H9 (cell line): Measurements from ENCODE around the gene TGM2. TPM values are rescaled to one million over a fixed set of nuclear protein-coding genes. Genes with fewer than 3 reads are reported as not detected.

Source experiments
- DNase-seq: peaks from one replicate; pipeline ENCODE4 v3.0.0-alpha.2; 2017
- H2AFZ ChIP-seq: one replicate; pipeline ENCODE4 v1.6.1; 2013; ENCODE audit warnings: mild to moderate bottlenecking, low read length, control low read depth, moderate library complexity
- H2AK5ac ChIP-seq: 2 replicates; pipeline ENCODE4 v1.6.1; 2013; ENCODE audit warnings: low read length, control low read depth, mixed read lengths; ENCODE audit not compliant: insufficient read length
- H2BK120ac ChIP-seq: one replicate; pipeline ENCODE4 v1.6.1; 2013; ENCODE audit warnings: low read depth, mild to moderate bottlenecking, low read length, control low read depth, inconsistent platforms; ENCODE audit not compliant: poor library complexity, severe bottlenecking
- H2BK12ac ChIP-seq: 2 replicates; pipeline ENCODE4 v1.6.1; 2013; ENCODE audit warnings: low read length, control low read depth, mixed read lengths, low read depth; ENCODE audit not compliant: insufficient read length
- H2BK15ac ChIP-seq: 2 replicates; pipeline ENCODE4 v1.6.1; 2013; ENCODE audit warnings: low read depth, low read length, control low read depth
- H2BK20ac ChIP-seq: one replicate; pipeline ENCODE4 v1.6.1; 2013; ENCODE audit warnings: low read depth, mild to moderate bottlenecking, low read length, control low read depth, inconsistent platforms; ENCODE audit not compliant: poor library complexity, severe bottlenecking
- H2BK5ac ChIP-seq: 2 replicates; pipeline ENCODE4 v1.6.1; 2013; ENCODE audit warnings: low read length, control low read depth, mixed read lengths; ENCODE audit not compliant: insufficient read length
- H3K14ac ChIP-seq: 2 replicates; pipeline ENCODE4 v1.6.1; 2013; ENCODE audit warnings: low read length, control low read depth; ENCODE audit not compliant: insufficient read depth
- H3K18ac ChIP-seq: 2 replicates; pipeline ENCODE4 v1.6.1; 2013; ENCODE audit warnings: low read depth, mild to moderate bottlenecking, mixed read lengths, low read length, control low read depth; ENCODE audit not compliant: insufficient read length
- H3K23ac ChIP-seq: 2 replicates; pipeline ENCODE4 v1.6.1; 2013; ENCODE audit warnings: low read length, control low read depth, mixed read lengths, low read depth; ENCODE audit not compliant: insufficient read length
- H3K23me2 ChIP-seq: 2 replicates; pipeline ENCODE4 v1.6.1; 2013; ENCODE audit warnings: low read depth, mild to moderate bottlenecking, mixed read lengths, low read length, control low read depth; ENCODE audit not compliant: insufficient read length, poor library complexity, severe bottlenecking
- H3K27ac ChIP-seq: 2 replicates; pipeline ENCODE4 v1.5.1; 2013; ENCODE audit warnings: low read length, control low read depth, mixed read lengths, low read depth; ENCODE audit not compliant: insufficient read length
- H3K27me3 ChIP-seq: 2 replicates; pipeline ENCODE4 v1.6.1; 2013; ENCODE audit warnings: low read length, control low read depth, inconsistent platforms; ENCODE audit not compliant: insufficient read depth
- H3K4ac ChIP-seq: 2 replicates; pipeline ENCODE4 v1.6.1; 2013; ENCODE audit warnings: low read depth, mild to moderate bottlenecking, control low read depth, inconsistent platforms, low read length, moderate library complexity
- H3K4me1 ChIP-seq: 2 replicates; pipeline ENCODE4 v1.6.1; 2013; ENCODE audit warnings: low read length, control low read depth, inconsistent platforms; ENCODE audit not compliant: insufficient read depth
- H3K4me2 ChIP-seq: 2 replicates; pipeline ENCODE4 v1.6.1; 2013; ENCODE audit warnings: low read length, control low read depth, mixed read lengths; ENCODE audit not compliant: insufficient read length, insufficient read depth
- H3K56ac ChIP-seq: 2 replicates; pipeline ENCODE4 v1.6.1; 2013; ENCODE audit warnings: low read depth, mild to moderate bottlenecking, mixed read lengths, low read length, control low read depth; ENCODE audit not compliant: insufficient read length
- H3K79me1 ChIP-seq: 2 replicates; pipeline ENCODE4 v1.6.1; 2013; ENCODE audit warnings: low read depth, mild to moderate bottlenecking, moderate library complexity, low read length, control low read depth, inconsistent platforms; ENCODE audit not compliant: insufficient read depth, poor library complexity, severe bottlenecking
- H3K79me2 ChIP-seq: 2 replicates; pipeline ENCODE4 v1.6.1; 2013; ENCODE audit warnings: low read length, control low read depth, inconsistent platforms; ENCODE audit not compliant: insufficient read depth
- H3K9ac ChIP-seq: 2 replicates; pipeline ENCODE4 v1.6.1; 2013; ENCODE audit warnings: low read length, control low read depth, mixed read lengths; ENCODE audit not compliant: insufficient read length; ENCODE audit errors: extremely low read depth
- H3K9me3 ChIP-seq: one replicate; pipeline ENCODE4 v1.6.1; 2013; ENCODE audit warnings: low read depth, low read length, inconsistent platforms; ENCODE audit not compliant: control insufficient read depth
- H3T11ph ChIP-seq: one replicate; pipeline ENCODE4 v1.6.1; 2013; ENCODE audit warnings: mild to moderate bottlenecking, low read length, control low read depth, inconsistent platforms
- H4K20me1 ChIP-seq: one replicate; pipeline ENCODE4 v1.6.1; 2013; ENCODE audit not compliant: control insufficient read depth, insufficient read length, insufficient read depth
- H4K5ac ChIP-seq: 2 replicates; pipeline ENCODE4 v1.6.1; 2013; ENCODE audit warnings: low read depth, mild to moderate bottlenecking, mixed read lengths, low read length, control low read depth; ENCODE audit not compliant: insufficient read length
- H4K8ac ChIP-seq: replicated peaks from 2 replicates; pipeline ENCODE4 v1.6.1; 2013; ENCODE audit warnings: low read length, control low read depth, mixed read lengths, low read depth; ENCODE audit not compliant: insufficient read length
- H4K91ac ChIP-seq: 2 replicates; pipeline ENCODE4 v1.6.1; 2013; ENCODE audit warnings: low read depth, mild to moderate bottlenecking, moderate library complexity, mixed read lengths, low read length, control low read depth; ENCODE audit not compliant: insufficient read length
- H3K27ac Mint-ChIP-seq, 3 experiments: 2 replicates in 2 of 3; 3 replicates in 1 of 3; pipeline ENCODE4 v1.8.0; 2020 to 2021; ENCODE audit warnings: mixed read lengths in 3 of 3, mild to moderate bottlenecking in 1 of 3, moderate library complexity in 1 of 3
- H3K27me3 Mint-ChIP-seq: 2 replicates; pipeline ENCODE4 v1.8.0; 2021; ENCODE audit warnings: low read depth, mild to moderate bottlenecking, moderate library complexity, mixed read lengths
- H3K36me3 Mint-ChIP-seq, 3 experiments: 2 replicates in 2 of 3; 3 replicates in 1 of 3; pipeline ENCODE4 v1.8.0; 2020 to 2021; ENCODE audit warnings: low read depth in 3 of 3, mixed read lengths in 3 of 3; ENCODE audit not compliant: insufficient read depth in 1 of 3
- H3K4me1 Mint-ChIP-seq, 2 experiments: 2 replicates each; pipeline ENCODE4 v1.8.0; 2020; ENCODE audit warnings: mixed read lengths in 2 of 2
- H3K4me3 Mint-ChIP-seq, 2 experiments: 2 replicates in 1 of 2; 3 replicates in 1 of 2; pipeline ENCODE4 v1.8.0; 2020 to 2021; ENCODE audit warnings: mild to moderate bottlenecking in 2 of 2, mixed read lengths in 2 of 2, moderate library complexity in 1 of 2
- H3K9me3 Mint-ChIP-seq, 2 experiments: 2 replicates in 1 of 2; 3 replicates in 1 of 2; pipeline ENCODE4 v1.8.0; 2020; ENCODE audit warnings: mild to moderate bottlenecking in 2 of 2, mixed read lengths in 2 of 2, moderate library complexity in 1 of 2
- WGBS: extraction: QIAGEN DNeasy Blood & Tissue Kit; methylation state at CpG from one replicate; pipeline ENCODE4 v1.1.7; 2013; ENCODE audit warnings: missing lambda C conversion rate, low lambda C conversion rate, mixed read lengths; ENCODE audit not compliant: insufficient read length; ENCODE audit errors: extremely low coverage; 5-methylcytosine and 5-hydroxymethylcytosine counted together
- total RNA-seq: library from RNA; stranded (reverse); gene quantifications from 2 replicates; pipeline ENCODE4 v1.2.1, GENCODE V29; 2021
- TF ChIP-seq, protein P1 (sequence below): fragments of 200-600 bp; sonication (generic); conservative IDR thresholded peaks from 3 replicates; pipeline ENCODE4 v1.8.0; 2021; ENCODE audit warnings: antibody characterized with exemption, mild to moderate bottlenecking

TGM2 gene
- total RNA-seq, 1 experiment from 2014 or later: 1.1 TPM

DNA sequence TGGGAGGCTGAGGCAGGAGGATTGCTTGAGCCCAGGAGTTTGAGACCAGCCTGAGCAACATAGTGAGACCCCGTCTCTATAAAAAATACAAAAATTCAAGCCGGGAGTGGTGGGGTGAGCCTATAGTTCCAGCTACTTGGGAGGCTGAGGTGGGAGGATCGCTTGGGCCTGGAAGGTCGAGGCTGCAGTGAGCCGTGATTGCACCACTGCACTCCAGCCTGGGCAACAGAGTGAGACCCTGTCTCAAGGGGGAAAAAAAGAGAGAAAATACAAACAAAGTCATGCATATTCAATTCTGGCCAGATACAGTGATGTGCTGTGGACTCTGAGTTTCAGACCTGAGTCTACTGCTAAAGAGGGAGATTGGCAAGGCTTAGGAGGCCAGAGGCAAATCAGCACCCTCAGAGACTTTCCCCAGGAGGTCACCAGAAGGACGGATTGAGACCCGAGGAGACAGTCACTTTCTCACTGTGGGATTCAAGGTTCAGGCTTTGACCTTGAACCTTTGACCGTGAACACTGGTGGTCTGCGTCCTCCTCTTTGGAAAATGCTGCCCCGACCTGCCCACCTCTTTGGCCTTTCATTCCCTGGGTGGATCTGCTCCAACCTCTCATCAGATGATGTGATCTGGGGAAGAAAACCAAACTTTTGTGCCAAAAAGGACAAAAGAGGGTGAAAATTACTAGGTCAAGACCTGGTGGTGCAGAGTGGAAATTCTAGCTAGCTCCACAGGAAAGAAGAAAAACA, 31.2 kb downstream of the TGM2 start:
- no peaks in the 10 kb centered on the region for H3K9me3 Mint-ChIP-seq
- H2AFZ ChIP-seq: no peak overlapping the region
- H3K4me2 ChIP-seq: no peak overlapping the region
- H2BK15ac ChIP-seq: no peak overlapping the region
- H4K91ac ChIP-seq: no peak overlapping the region
- no peak overlapping the region for H2BK12ac ChIP-seq
- H3K18ac ChIP-seq: no peak overlapping the region
- no CpG with 5 or more reads among the region's 10 CpGs for WGBS
- no peaks in the 10 kb centered on the region for H3K23me2 ChIP-seq
- H3K14ac ChIP-seq: no peak overlapping the region
- H2BK20ac ChIP-seq: no peak overlapping the region
- H3K4ac ChIP-seq: no peak overlapping the region
- H3K4me3 Mint-ChIP-seq: no peak overlapping the region; a peak in 1 of 5 replicates
- no peaks in the 10 kb centered on the region for H3K27me3 ChIP-seq
- no peaks in the 10 kb centered on the region for H3K79me1 ChIP-seq
- TF ChIP-seq, protein P1, sequence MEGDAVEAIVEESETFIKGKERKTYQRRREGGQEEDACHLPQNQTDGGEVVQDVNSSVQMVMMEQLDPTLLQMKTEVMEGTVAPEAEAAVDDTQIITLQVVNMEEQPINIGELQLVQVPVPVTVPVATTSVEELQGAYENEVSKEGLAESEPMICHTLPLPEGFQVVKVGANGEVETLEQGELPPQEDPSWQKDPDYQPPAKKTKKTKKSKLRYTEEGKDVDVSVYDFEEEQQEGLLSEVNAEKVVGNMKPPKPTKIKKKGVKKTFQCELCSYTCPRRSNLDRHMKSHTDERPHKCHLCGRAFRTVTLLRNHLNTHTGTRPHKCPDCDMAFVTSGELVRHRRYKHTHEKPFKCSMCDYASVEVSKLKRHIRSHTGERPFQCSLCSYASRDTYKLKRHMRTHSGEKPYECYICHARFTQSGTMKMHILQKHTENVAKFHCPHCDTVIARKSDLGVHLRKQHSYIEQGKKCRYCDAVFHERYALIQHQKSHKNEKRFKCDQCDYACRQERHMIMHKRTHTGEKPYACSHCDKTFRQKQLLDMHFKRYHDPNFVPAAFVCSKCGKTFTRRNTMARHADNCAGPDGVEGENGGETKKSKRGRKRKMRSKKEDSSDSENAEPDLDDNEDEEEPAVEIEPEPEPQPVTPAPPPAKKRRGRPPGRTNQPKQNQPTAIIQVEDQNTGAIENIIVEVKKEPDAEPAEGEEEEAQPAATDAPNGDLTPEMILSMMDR: no peak
- H3K9me3 ChIP-seq: no peaks in the 10 kb centered on the region
- no peak overlapping the region for H3K56ac ChIP-seq
- H3K36me3 Mint-ChIP-seq: no peaks in the 10 kb centered on the region
- no peak overlapping the region for H3K23ac ChIP-seq
- no peak overlapping the region; a peak in 1 of 7 replicates for H3K27ac Mint-ChIP-seq
- no peak overlapping the region for H4K5ac ChIP-seq
- H3T11ph ChIP-seq: no peak overlapping the region
- H2BK120ac ChIP-seq: no peak overlapping the region
- no peaks in the 10 kb centered on the region for H4K20me1 ChIP-seq
- no peak overlapping the region for H2AK5ac ChIP-seq
- no peaks in the 10 kb centered on the region; the same call in none of the 2 replicates for H3K27me3 Mint-ChIP-seq
- H3K4me1 Mint-ChIP-seq: peaks cover 3 to 7% of the 10 kb centered on the region in 2 experiments
- H3K9ac ChIP-seq: no peak overlapping the region
- no peak overlapping the region for H2BK5ac ChIP-seq
- no peak overlapping the region for H4K8ac ChIP-seq
- no peaks in the 10 kb centered on the region for H3K4me1 ChIP-seq
- no peaks in the 10 kb centered on the region for H3K79me2 ChIP-seq
- no peak overlapping the region for H3K27ac ChIP-seq
- no peak for DNase-seq
